GM12878 (cell line): Measurements from ENCODE around the gene POT1.

Source experiments
- CEBPB ChIP-seq, 2 experiments: fragments of 150-350 bp in 1 of 2; IDR thresholded peaks; 2 replicates each; pipeline ENCODE4 v1.6.1; 2012 to 2014; ENCODE audit warnings: low read depth in 2 of 2, low read length in 2 of 2, borderline replicate concordance in 1 of 2, inconsistent platforms in 1 of 2
- ZNF217 ChIP-seq: fragments of 450-650 bp; IDR thresholded peaks from 2 replicates; pipeline ENCODE4 v1.6.1; 2017; ENCODE audit warnings: antibody characterized with exemption, mild to moderate bottlenecking

- TF ChIP-seq CEBPB (IDR thresholded peaks at IDR 0.05; ENCODE audit: borderline replicate concordance in 1 of 2, low read depth in 2 of 2, low read length in 2 of 2) (no peak), ZNF217 (no peak)
Measured at GRCh38 chr7:124779194-124779593, 150.4 kb downstream of the POT1 start.
